ENCODE data around the gene PHETA1.

- no peak for TF ChIP-seq FOXA1 (IDR thresholded peaks at IDR 0.05)
- TF ChIP-seq BHLHE40 (IDR thresholded peaks at IDR 0.05; ENCODE audit: borderline replicate concordance), result no peak
- no peak for TF ChIP-seq FOXM1 (IDR thresholded peaks at IDR 0.05; ENCODE audit: borderline replicate concordance)
- TF ChIP-seq SP1 (IDR thresholded peaks at IDR 0.05), result no peak
- TF ChIP-seq HDGF (IDR thresholded peaks at IDR 0.05; ENCODE audit: borderline replicate concordance), result no peak
- TF ChIP-seq SUZ12 (IDR thresholded peaks at IDR 0.05), result no peak
- TF ChIP-seq TARDBP (IDR thresholded peaks at IDR 0.05), result no peak
- TF ChIP-seq L3MBTL2 (conservative IDR thresholded peaks at IDR 0.05), result no peak
- TF ChIP-seq FOXK2 (IDR thresholded peaks at IDR 0.05), result no peak
- no peak for TF ChIP-seq LEF1 (IDR thresholded peaks at IDR 0.05; ENCODE audit: borderline replicate concordance)
- TF ChIP-seq ARNT (IDR thresholded peaks at IDR 0.05), result no peak
Observed at GRCh38 chr12:111322336-111323250, 46.3 kb downstream of the PHETA1 start.

Measured in HEK293T (cell line).